ENCODE results near the gene CISD3.

Gene CISD3

GRCh38 chr17:38743556-38744171 lies 13.5 kb downstream of the CISD3 start:
- no peak for DNase-seq (ENCODE audit: low read depth in 2 of 2)

DNA sequence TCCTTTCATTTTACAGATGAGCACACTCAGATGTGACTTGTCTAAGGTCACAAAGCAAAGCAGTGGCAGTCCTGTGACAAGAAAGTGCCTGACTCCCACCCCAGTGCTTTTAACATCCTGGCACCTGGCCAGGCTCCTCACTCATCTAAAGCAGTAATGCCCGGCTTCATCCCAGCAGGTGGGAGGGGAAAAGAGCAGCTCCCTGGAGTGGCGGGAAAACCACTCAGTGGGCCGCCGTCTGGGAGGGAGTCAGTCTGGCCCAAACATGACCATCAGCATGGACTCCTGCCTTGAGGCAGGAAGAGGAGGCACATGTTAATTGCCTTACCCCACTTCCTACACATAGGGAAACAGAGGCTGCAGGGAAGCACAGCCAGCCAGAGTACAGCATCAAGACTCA lies 15.4 kb downstream of the CISD3 start:
- DNase-seq (ENCODE audit: low read depth in 2 of 2), result no peak

GRCh38 chr17:38746004-38746848 lies 16.1 kb downstream of the CISD3 start:
- DNase-seq (ENCODE audit: low read depth in 2 of 2), result no peak

DNA sequence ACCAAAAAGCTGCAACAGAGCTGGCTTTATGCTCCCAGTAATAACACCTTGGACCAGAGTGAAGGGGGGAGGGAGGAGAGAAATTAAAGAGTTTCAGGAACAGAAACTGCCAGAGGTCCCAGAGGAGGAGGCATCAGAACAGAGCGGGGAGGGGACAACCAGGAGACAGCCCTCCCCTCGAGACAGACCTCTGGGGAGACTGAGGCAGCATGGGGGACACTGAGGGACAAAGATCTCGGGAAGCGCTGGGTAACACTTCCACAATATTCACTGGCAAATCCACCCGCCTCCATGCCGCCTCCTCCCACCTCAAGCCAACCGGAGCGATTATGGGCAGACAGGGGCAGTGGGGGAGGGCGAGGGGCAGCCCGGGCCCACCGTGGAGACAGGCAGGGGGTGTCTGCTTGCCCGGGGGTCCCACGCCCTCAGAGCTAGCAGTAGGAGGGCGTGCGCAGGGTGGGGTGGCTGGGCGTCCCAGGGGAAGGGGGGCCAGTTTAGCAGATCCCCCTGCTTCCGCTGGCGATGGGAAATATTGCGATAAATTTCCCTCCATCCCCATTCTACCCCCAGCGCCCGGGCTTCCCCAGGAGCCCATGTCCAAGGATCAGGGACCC lies 16.8 kb downstream of the CISD3 start:
- DNase-seq (ENCODE audit: low read depth in 2 of 2), result no peak

DNA sequence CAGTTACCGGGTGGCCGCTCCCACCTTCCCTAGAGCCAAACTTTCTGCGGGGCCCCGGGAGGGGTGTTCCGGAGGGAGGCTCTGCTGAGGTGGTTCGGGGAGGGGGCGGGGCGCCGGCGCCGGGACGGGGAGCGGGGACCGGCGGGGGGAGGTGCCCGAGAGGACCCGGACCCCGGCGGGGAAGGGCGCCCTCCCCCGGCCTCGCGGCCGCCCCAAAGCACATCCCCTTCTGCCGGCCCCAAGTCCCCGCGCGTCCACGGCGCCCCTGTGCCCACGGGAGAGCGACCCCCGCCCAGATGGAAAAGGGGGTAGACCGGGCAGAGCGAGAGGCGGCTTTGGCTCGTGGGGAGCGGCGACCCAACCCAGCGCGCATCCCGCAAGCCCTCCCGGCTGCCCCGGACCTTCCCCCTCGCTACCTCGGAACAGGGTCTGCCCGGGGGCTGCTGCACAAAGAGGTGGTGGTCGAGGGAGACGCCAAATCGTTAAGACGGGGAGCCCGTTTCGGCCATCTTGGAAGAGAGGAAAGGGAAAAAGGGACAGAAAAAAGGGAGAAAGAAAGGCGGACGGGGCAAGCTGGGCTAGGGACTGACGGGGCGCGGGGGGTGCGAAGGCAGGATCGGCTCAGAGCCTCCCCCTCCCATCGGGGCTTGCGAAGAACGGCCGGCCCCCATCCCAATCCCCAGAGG lies 17.5 kb downstream of the CISD3 start:
- DNase-seq (ENCODE audit: low read depth in 2 of 2), result no peak

GRCh38 chr17:38748149-38748891 lies 18.2 kb downstream of the CISD3 start, which contains the start of gene PCGF2:
PCGF2 (minus strand) TSS chr17:38748336; CDS start chr17:38740402, 7,934 bp downstream.
- DNase-seq (ENCODE audit: low read depth in 2 of 2), result no peak

DNA sequence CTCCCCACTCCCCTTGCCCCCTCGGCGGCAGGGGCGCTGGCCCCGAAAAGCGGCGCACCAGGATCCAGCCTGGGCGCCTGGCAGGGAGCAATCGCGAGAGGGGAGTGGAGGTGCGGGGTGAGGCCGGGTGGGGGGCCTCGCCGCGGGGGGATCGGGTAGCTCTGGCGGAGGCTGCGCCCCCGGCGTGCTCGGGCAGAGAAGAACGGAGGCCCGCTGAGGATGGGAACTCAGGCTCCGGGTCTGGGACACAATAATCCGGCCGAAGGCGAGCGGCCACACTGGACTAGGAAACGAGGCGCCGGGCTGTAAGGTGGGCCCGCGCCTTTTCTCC lies 18.7 kb downstream of the CISD3 start:
- DNase-seq (ENCODE audit: low read depth in 2 of 2), result no peak

DNA sequence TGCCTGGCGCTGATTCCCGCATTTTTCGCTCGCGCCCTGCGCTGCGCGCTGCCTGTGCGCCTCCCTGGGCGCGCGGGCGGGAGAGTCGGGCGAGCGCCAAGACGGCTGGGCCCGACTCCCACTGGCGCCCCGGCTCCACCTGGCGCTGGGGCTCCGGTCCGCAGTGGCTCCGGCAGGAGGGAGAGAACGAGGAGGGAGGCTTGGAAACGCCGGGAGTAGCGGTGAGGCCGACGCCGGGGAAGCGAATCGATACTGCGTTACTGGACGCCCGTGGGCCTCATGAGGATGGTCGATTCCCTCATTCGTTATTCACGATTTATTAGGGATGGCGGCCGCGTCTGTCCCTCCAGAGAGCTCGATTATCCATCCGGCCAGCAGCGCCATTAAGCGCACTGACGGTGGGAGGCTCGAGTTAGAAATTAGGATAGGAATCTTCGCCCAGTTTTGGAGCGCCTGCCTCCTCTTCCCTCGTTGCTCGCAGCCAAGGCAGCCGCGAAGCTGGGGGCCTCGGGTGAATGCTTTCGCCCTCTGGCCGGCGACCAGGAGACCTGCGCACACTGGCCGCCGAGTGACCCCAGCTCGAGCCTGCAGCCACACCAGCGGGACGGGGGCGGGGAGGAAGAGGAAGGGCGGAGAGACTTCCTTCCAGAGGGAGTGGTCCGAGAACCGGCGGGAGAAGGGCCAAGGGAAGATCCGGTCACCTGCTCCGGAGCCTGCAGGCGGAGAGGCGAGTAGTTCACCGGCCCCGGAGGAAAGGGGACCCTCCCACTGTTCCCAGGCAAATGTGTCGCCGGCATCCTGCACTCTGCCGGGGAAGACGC lies 19.3 kb downstream of the CISD3 start:
- no peak for DNase-seq (ENCODE audit: low read depth in 2 of 2)

GRCh38 chr17:38750044-38750311 lies 19.8 kb downstream of the CISD3 start:
- no peak for DNase-seq (ENCODE audit: low read depth in 2 of 2)

- DNase-seq (ENCODE audit: low read depth in 2 of 2), result no peak
These were observed 20.4 kb downstream of the CISD3 start for GRCh38 chr17:38750312-38751121.

DNA sequence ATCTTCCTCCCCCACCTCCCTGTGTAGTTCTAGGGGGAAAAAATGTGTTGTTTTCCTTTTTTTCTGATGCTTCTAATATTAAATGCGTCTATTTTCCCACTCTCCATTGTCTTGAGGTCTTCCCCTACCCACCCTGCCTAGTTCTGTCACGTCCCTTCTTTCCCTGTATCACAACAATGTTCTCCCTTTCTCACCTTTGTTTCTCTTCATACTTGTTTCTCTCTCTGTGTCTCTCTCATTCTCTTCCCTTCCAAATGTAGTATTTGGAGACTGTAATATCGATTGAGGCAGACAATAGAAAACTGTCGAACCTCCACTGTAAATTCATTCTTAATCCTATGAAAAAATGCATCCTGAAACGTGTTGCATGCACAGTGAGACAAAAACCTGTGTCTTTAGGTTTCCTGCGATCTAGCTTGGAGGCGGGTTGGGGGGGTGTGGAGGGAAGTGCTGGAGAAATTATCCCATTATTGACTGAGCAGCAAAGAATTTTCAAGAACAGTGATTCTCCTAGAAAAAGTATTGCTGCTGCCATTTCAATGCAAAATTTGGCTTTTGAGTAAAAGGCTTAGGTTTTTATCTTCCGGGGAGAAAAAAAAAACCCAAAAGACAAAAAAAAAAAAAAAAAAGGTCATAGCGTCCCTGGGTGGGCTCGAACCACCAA lies 21.1 kb downstream of the CISD3 start:
- no peak for DNase-seq (ENCODE audit: low read depth in 2 of 2)

GRCh38 chr17:38751808-38752307 lies 21.7 kb downstream of the CISD3 start:
- peak; percentile 77 to 82 for DNase-seq (ENCODE audit: low read depth in 2 of 2)

DNA sequence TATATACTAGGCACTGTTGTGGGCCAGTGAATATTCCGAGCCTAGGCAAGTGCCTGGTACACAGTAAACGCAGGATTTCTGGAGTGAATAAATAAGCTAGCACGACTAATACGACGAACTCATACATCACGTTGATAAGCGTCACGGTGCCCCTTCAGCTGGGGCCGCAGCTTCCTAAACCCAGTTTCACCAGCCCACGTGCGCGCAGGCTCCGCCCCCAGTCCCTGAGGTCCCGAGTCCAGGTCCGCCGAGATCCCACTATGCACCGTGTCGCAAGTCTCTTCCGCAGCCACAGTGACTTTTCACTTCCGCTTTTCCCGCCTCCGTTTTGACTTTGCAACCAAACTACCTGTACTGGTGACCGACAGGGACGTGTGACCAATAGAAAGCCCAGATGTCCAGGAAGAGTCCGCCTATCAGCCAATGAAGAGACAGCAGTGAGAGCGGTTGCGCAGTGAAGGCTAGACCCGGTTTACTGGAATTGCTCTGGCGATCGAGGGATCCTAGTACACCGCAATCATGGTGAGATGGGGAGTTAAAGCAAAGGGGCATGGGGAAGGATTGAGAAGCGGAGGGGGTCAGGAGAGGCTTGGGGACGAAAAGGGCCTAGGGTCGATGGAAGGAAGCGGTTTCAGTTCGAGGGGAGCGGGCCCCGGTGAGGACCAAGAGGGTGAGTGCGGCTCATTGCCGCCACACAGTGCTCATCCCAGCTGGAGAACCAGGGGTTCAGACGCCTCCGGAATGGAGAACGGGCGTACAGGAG lies 22.3 kb downstream of the CISD3 start, which contains the start of gene PSMB3:
Gene PSMB3 (plus strand): TSS at position 434 of the 763 bp plus-strand sequence. CDS start 86 bp downstream, at position 520.
- peak; percentile 93 to 97 for DNase-seq (ENCODE audit: low read depth in 2 of 2)

DNA sequence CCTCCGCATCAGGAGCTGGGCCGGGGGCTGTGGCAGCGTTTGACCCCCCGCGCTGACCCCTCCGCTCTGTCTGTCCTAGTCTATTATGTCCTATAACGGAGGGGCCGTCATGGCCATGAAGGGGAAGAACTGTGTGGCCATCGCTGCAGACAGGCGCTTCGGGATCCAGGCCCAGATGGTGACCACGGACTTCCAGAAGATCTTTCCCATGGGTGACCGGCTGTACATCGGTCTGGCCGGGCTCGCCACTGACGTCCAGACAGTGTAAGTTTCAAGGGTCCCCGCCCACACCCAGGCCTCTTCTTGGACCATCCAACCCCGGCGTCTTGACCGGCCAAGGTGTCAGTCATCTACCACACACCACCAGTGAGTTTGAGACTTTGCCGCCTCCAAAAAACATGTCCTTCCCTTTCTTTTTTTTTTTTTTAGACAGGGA lies 22.9 kb downstream of the CISD3 start:
- no peak for DNase-seq (ENCODE audit: low read depth in 2 of 2)

- no peak for DNase-seq (ENCODE audit: low read depth in 2 of 2)
These were observed 31.5 kb downstream of the CISD3 start for GRCh38 chr17:38761612-38762011.

DNA sequence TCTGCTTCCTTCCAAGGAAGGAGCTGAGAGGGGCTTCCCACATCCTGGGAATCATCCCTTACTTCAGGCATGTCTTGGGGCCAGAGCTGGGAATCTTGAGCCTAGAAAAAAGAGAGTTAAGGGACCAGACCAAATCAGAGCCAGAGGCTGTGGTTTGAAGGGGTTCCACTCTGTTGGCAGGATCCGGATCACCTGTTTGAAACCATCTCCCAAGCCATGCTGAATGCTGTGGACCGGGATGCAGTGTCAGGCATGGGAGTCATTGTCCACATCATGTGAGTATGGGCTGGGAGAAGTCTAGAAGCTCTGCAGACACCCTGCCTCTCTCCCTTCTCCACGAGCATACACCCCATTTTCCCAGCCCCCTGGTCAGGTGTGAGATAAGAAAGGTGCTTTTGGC lies 32.1 kb downstream of the CISD3 start:
- no peak for DNase-seq (ENCODE audit: low read depth in 2 of 2)

DNA sequence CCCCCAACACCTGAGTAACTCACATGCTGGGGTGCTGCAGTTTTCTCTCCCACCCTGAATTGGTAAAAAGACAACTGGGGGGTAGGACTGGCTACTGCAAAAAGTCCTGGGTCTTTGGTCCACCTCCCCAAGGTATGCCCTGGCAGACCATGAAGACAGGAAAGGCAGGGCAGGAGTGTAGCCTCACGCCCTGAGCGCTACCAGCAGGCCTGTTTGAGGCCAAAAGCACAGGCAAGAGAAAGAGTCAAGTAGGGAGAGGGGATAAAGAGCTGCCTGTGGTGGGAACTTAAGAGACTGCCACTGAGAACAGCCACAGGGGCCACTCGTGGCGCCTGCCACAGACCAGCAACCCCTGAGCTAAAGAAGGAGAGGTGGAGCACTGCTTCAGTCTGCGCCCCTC lies 36.2 kb downstream of the CISD3 start:
- no peak for DNase-seq (ENCODE audit: low read depth in 2 of 2)

- DNase-seq (ENCODE audit: low read depth in 2 of 2), result no peak
These were observed 38.3 kb downstream of the CISD3 start for GRCh38 chr17:38768417-38768816.
